Endothelial cell of umbilical vein (primary cell): ENCODE results near the gene TMEM208. TPM values are rescaled to one million over a fixed set of nuclear protein-coding genes. Genes with fewer than 3 reads are reported as not detected.

Experiments used
- BruUV-seq: library from RNA; stranded (reverse); fragments of 400-500 nt; replicated peaks from 2 replicates; lab custom pipeline; 2021; lab: Mats Ljungman, UMichigan
- CTCF ChIA-PET: fragments of 300-600, 350-600 bp; sonication (Branson Sonifier 250); formaldehyde crosslinking; loops from one replicate; lab custom pipeline; 2021; ENCODE audit warnings: antibody characterized with exemption, inconsistent platforms; lab: Charles Lee
- POLR2A ChIA-PET: fragments of 300-600, 350-600 bp; sonication (Branson Sonifier 250); formaldehyde crosslinking; loops from one replicate; lab custom pipeline; 2021; ENCODE audit warnings: antibody characterized with exemption, inconsistent platforms; lab: Charles Lee
- DNase-seq: peaks from one replicate; pipeline ENCODE4 v3.0.0-alpha.2; 2011; ENCODE audit warnings: low read depth, low spot score
- FAIRE-seq: peaks from 2 replicates; lab custom pipeline; 2011; peaks lifted over from hg19 to GRCh38; lab: Jason Lieb, UNC
- H2AFZ ChIP-seq: 2 replicates; pipeline ENCODE4 v1.6.0; 2012; ENCODE audit warnings: low read depth, low read length, control low read depth, inconsistent platforms
- H3K27ac ChIP-seq: 2 replicates; pipeline ENCODE4 v1.5.1; 2011; ENCODE audit warnings: low read depth, mild to moderate bottlenecking, control low read depth, low read length, moderate library complexity; ENCODE audit not compliant: insufficient read depth
- H3K27me3 ChIP-seq, 2 experiments: 2 replicates each; pipeline versions ENCODE4 v1.6.0 to v1.6.1; 2011; ENCODE audit warnings: low read length in 2 of 2, mixed read lengths in 1 of 2; ENCODE audit not compliant: control insufficient read depth in 2 of 2, insufficient read depth in 2 of 2
- H3K36me3 ChIP-seq, 2 experiments: 2 replicates in 1 of 2; 3 replicates in 1 of 2; pipeline ENCODE4 v1.5.1; 2011; ENCODE audit warnings: low read length in 2 of 2, mild to moderate bottlenecking in 1 of 2, moderate library complexity in 1 of 2; ENCODE audit not compliant: control insufficient read depth in 2 of 2, insufficient read depth in 2 of 2; ENCODE audit errors: extremely low read depth in 1 of 2
- H3K4me1 ChIP-seq: 3 replicates; pipeline ENCODE4 v1.5.1; 2011; ENCODE audit warnings: mild to moderate bottlenecking, low read length; ENCODE audit not compliant: control insufficient read depth, insufficient read depth; ENCODE audit errors: extremely low read depth
- H3K4me2 ChIP-seq: 2 replicates; pipeline ENCODE4 v1.6.1; 2011; ENCODE audit warnings: low read length, control low read depth, mixed read lengths; ENCODE audit not compliant: insufficient read depth
- H3K4me3 ChIP-seq, 3 experiments: fragments of 200-600 bp in 1 of 3; sonication (generic), shearing (Covaris generic) in 1 of 3; replicated peaks in 1 of 3; 2 replicates each; pipeline ENCODE4 v1.5.1; 2011 to 2016; ENCODE audit warnings: control low read depth in 3 of 3, low read length in 3 of 3, mild to moderate bottlenecking in 2 of 3, inconsistent platforms in 1 of 3, low read depth in 1 of 3, moderate library complexity in 1 of 3; ENCODE audit not compliant: insufficient read depth in 1 of 3
- H3K79me2 ChIP-seq: 2 replicates; pipeline ENCODE4 v1.6.0; 2012; ENCODE audit warnings: low read length, inconsistent platforms; ENCODE audit not compliant: control insufficient read depth, insufficient read depth
- H3K9ac ChIP-seq: replicated peaks from 2 replicates; pipeline ENCODE3; 2011; ENCODE audit warnings: low read length, control low read depth; ENCODE audit not compliant: insufficient read depth; ENCODE audit errors: extremely low read depth
- H3K9me1 ChIP-seq: replicated peaks from 3 replicates; pipeline ENCODE4 v1.6.0; 2011; ENCODE audit warnings: mild to moderate bottlenecking, low read length; ENCODE audit not compliant: control insufficient read depth, insufficient read depth; ENCODE audit errors: extremely low read depth
- H3K9me3 ChIP-seq: replicated peaks from 2 replicates; pipeline ENCODE4 v1.5.1; 2012; ENCODE audit warnings: low read length, inconsistent platforms; ENCODE audit not compliant: control insufficient read depth, insufficient read depth
- H4K20me1 ChIP-seq: replicated peaks from 2 replicates; pipeline ENCODE3; 2011; ENCODE audit warnings: mild to moderate bottlenecking, low read length; ENCODE audit not compliant: control insufficient read depth, insufficient read depth; ENCODE audit errors: extremely low read depth
- EZH2 ChIP-seq: IDR thresholded peaks from 2 replicates; pipeline ENCODE4 v1.6.1; 2012; ENCODE audit warnings: borderline replicate concordance, low read depth, mild to moderate bottlenecking, moderate library complexity, low read length, inconsistent platforms; ENCODE audit not compliant: severe bottlenecking
- FOS ChIP-seq: IDR thresholded peaks from 2 replicates; pipeline ENCODE4 v1.6.1; 2011; ENCODE audit warnings: mild to moderate bottlenecking, low read length, moderate library complexity, borderline replicate concordance; ENCODE audit not compliant: insufficient read depth
- GATA2 ChIP-seq: IDR thresholded peaks from 2 replicates; pipeline ENCODE4 v1.7.0; 2011; ENCODE audit warnings: low read depth, mild to moderate bottlenecking, moderate library complexity, mixed read lengths, low read length; ENCODE audit not compliant: insufficient read length, insufficient read depth
- JUN ChIP-seq: IDR thresholded peaks from 2 replicates; pipeline ENCODE4 v1.6.1; 2011; ENCODE audit warnings: borderline replicate concordance, low read depth; ENCODE audit not compliant: insufficient read length, insufficient read depth
- MYC ChIP-seq: IDR thresholded peaks from one replicate; pipeline ENCODE4 v1.6.1; 2011; ENCODE audit warnings: mild to moderate bottlenecking, low read depth, low read length
- POLR2A ChIP-seq: IDR thresholded peaks from 2 replicates; pipeline ENCODE4 v1.6.1; 2012; ENCODE audit warnings: low read depth, mild to moderate bottlenecking, control low read depth, low read length
- POLR2AphosphoS5 ChIP-seq: IDR thresholded peaks from 2 replicates; pipeline ENCODE4 v1.6.1; 2012; ENCODE audit warnings: low read depth, mild to moderate bottlenecking, control low read depth, low read length, moderate library complexity; ENCODE audit not compliant: insufficient read depth
- dilution Hi-C: fragments of 300-500 bp; cut with MboI; formaldehyde crosslinking; loops from one replicate; pipeline ENCODE4 v1.15.0; 2019; ENCODE audit warnings: low sequenced_read_pairs; ENCODE audit not compliant: extremely low pct_ligation_motif_present
- intact Hi-C: fragments of 100-400 bp; cut with micrococcal nuclease; formaldehyde crosslinking; loops from one replicate; pipeline ENCODE4 v1.10.0; 2022
- polyA plus RNA-seq, 4 experiments: library from polyadenylated mRNA; depleted of rRNA in 3 of 4; stranded (reverse) in 3 of 4; unstranded in 1 of 4; fragments of >200 nt; gene quantifications; 2 replicates each; pipeline versions ENCODE4 v1.2.1 to v1.2.3, GENCODE V29; 2011 to 2012; ENCODE audit warnings: missing spikeins in 1 of 4
- total RNA-seq: library from RNA; stranded (reverse); gene quantifications from 2 replicates; pipeline ENCODE4 v1.2.3, GENCODE V29; 2021
- TF ChIP-seq, protein P1 (sequence below), 2 donors: IDR thresholded peaks; 1 replicate in 1 of 2; 2 replicates in 1 of 2; pipeline ENCODE4 v1.5.1; 2011; ENCODE audit warnings: low read length in 2 of 2, mild to moderate bottlenecking in 2 of 2, moderate library complexity in 2 of 2, control low read depth in 1 of 2, inconsistent platforms in 1 of 2, low read depth in 1 of 2; ENCODE audit not compliant: insufficient read depth in 1 of 2; ENCODE audit errors: extremely low read depth in 1 of 2
- TF ChIP-seq, protein P2 (sequence below): IDR thresholded peaks from 2 replicates; pipeline ENCODE4 v1.6.1; 2011; ENCODE audit not compliant: insufficient read depth, insufficient read length

TMEM208 gene
- total and polyA plus RNA-seq, 2 donors (not counting 3 experiments of a cell fraction or from before 2014, with no cell fraction given): 35.3 to 94.0 TPM

DNA sequence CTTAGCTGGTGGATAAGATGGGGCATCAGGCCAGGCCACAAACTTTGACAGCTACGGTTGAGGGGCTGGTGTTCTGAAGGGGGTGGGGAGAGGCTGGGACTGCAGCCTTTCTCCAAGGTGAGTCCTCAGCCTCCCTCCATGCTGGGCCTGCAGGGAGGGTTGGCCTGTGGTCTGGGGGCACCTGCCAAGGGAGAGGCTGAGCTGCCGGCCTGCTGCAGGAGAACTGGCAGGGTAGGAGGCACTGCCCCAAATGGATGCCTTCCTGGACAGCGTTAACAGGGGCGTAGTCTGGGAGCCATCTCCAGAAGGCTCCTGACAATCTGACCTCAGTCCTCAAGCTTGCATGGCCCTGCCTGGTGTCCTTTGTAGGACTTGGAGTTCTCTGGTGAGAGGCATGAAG is 22.9 kb upstream of the TMEM208 start:
- Histone ChIP-seq H3K9ac (no peak overlapping the region), H3K79me2 (no peaks in the 10 kb centered on the region), H4K20me1 (no peaks in the 10 kb centered on the region), H2AFZ (no peak overlapping the region), H3K27ac (no peak overlapping the region), H3K4me2 (no peak overlapping the region), H3K27me3 (no peaks in the 10 kb centered on the region), H3K9me3 (no peaks in the 10 kb centered on the region), H3K4me1 (no peaks in the 10 kb centered on the region), H3K4me3 (no peak overlapping the region), H3K36me3 (peaks cover 0 to 35% of the 10 kb centered on the region in 2 experiments), H3K9me1 (no peaks in the 10 kb centered on the region)
- BruUV-seq: no TSS peak
- dilution Hi-C loops: no loop called here
- POLR2A ChIA-PET: no interaction called here
- no peak for DNase-seq
- FAIRE-seq: no peak
- intact Hi-C loops: no loop called here
- TF ChIP-seq EZH2 (no peak), GATA2 (no peak), MYC (no peak), JUN (no peak), FOS (no peak), POLR2AphosphoS5 (no peak), POLR2A (no peak)
- TF ChIP-seq, protein P1, sequence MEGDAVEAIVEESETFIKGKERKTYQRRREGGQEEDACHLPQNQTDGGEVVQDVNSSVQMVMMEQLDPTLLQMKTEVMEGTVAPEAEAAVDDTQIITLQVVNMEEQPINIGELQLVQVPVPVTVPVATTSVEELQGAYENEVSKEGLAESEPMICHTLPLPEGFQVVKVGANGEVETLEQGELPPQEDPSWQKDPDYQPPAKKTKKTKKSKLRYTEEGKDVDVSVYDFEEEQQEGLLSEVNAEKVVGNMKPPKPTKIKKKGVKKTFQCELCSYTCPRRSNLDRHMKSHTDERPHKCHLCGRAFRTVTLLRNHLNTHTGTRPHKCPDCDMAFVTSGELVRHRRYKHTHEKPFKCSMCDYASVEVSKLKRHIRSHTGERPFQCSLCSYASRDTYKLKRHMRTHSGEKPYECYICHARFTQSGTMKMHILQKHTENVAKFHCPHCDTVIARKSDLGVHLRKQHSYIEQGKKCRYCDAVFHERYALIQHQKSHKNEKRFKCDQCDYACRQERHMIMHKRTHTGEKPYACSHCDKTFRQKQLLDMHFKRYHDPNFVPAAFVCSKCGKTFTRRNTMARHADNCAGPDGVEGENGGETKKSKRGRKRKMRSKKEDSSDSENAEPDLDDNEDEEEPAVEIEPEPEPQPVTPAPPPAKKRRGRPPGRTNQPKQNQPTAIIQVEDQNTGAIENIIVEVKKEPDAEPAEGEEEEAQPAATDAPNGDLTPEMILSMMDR (IDR thresholded peaks at IDR 0.05; ENCODE audit: extremely low read depth in 1 of 2, insufficient read depth in 1 of 2, low read depth in 1 of 2, low read length in 2 of 2): no peak
- TF ChIP-seq, protein P2, sequence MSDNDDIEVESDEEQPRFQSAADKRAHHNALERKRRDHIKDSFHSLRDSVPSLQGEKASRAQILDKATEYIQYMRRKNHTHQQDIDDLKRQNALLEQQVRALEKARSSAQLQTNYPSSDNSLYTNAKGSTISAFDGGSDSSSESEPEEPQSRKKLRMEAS: no peak
- CTCF ChIA-PET: interaction anchor here (0.6 to 1.2 kb wide), 3 partner anchors 10 to 20 kb away, joined by 3 read pairs; no protein-coding TSS in a partner anchor
